Naive thymus-derived CD4-positive, alpha-beta T cell (primary cell): ENCODE measurements around the gene PSTPIP1. TPM values are rescaled to one million over a fixed set of nuclear protein-coding genes. Genes with fewer than 3 reads are reported as not detected.

Source experiments
- ATAC-seq: fragments of 150-1000 bp; cut with Tn5 transposase; 2 replicates; pipeline ENCODE4 v1.10.0; 2021; ENCODE audit warnings: mild to moderate bottlenecking, moderate library complexity
- CTCF ChIA-PET: fragments of 350-600 bp; sonication (Branson Sonifier 250); formaldehyde crosslinking; loops from one replicate; lab custom pipeline; 2021; ENCODE audit warnings: antibody characterized with exemption; lab: Charles Lee
- POLR2A ChIA-PET: fragments of 350-600 bp; sonication (Branson Sonifier 250); formaldehyde crosslinking; loops from one replicate; lab custom pipeline; 2021; ENCODE audit warnings: antibody characterized with exemption, inconsistent platforms; lab: Charles Lee
- DNase-seq, 9 donors: peaks; one replicate each; pipeline versions ENCODE4 v3.0.0 to v3.0.0-alpha.2; 2020 to 2022; ENCODE audit warnings: mixed read lengths in 1 of 9
- H3K27ac ChIP-seq: one replicate; pipeline ENCODE4 v1.7.0; 2013; ENCODE audit warnings: mild to moderate bottlenecking, low read depth, low read length, moderate library complexity
- H3K27me3 ChIP-seq, 2 donors: one replicate each; pipeline ENCODE4 v1.7.0; 2013; ENCODE audit warnings: low read length in 2 of 2, mild to moderate bottlenecking in 2 of 2, moderate library complexity in 2 of 2; ENCODE audit not compliant: control insufficient read depth in 2 of 2, insufficient read depth in 2 of 2
- H3K36me3 ChIP-seq, 3 experiments: 1 replicate in 2 of 3; 2 replicates in 1 of 3; pipeline ENCODE4 v1.7.0; 2013; ENCODE audit warnings: low read length in 3 of 3, mild to moderate bottlenecking in 3 of 3, moderate library complexity in 1 of 3; ENCODE audit not compliant: insufficient read depth in 3 of 3, control insufficient read depth in 2 of 3
- H3K4me1 ChIP-seq, 2 donors: one replicate each; pipeline ENCODE4 v1.7.0; 2013; ENCODE audit warnings: low read length in 2 of 2, mild to moderate bottlenecking in 2 of 2, moderate library complexity in 1 of 2; ENCODE audit not compliant: control insufficient read depth in 2 of 2, insufficient read depth in 2 of 2
- H3K4me3 ChIP-seq: 2 replicates; pipeline ENCODE4 v1.7.0; 2013; ENCODE audit warnings: mild to moderate bottlenecking, low read length
- H3K9me3 ChIP-seq, 3 experiments: 1 replicate in 2 of 3; 2 replicates in 1 of 3; pipeline ENCODE4 v1.7.0; 2013; ENCODE audit warnings: low read length in 3 of 3; ENCODE audit not compliant: control insufficient read depth in 2 of 3
- H3K27ac Mint-ChIP-seq, 9 donors: one replicate each; pipeline ENCODE4 v1.8.0; 2020 to 2022; ENCODE audit warnings: mixed read lengths in 9 of 9, mild to moderate bottlenecking in 8 of 9, moderate library complexity in 5 of 9, inconsistent platforms in 2 of 9
- H3K27me3 Mint-ChIP-seq, 5 donors: one replicate each; pipeline ENCODE4 v1.8.0; 2021 to 2022; ENCODE audit warnings: mixed read lengths in 5 of 5, mild to moderate bottlenecking in 1 of 5
- H3K36me3 Mint-ChIP-seq, 5 donors: one replicate each; pipeline ENCODE4 v1.8.0; 2020 to 2022; ENCODE audit warnings: mixed read lengths in 5 of 5, mild to moderate bottlenecking in 3 of 5, inconsistent platforms in 1 of 5
- H3K4me1 Mint-ChIP-seq, 7 donors: one replicate each; pipeline ENCODE4 v1.8.0; 2020 to 2022; ENCODE audit warnings: mixed read lengths in 7 of 7, mild to moderate bottlenecking in 3 of 7, inconsistent platforms in 1 of 7
- H3K4me3 Mint-ChIP-seq, 10 donors: one replicate each; pipeline ENCODE4 v1.8.0; 2020 to 2022; ENCODE audit warnings: mild to moderate bottlenecking in 10 of 10, mixed read lengths in 10 of 10, moderate library complexity in 6 of 10, inconsistent platforms in 2 of 10
- H3K9me3 Mint-ChIP-seq, 11 donors: one replicate each; pipeline ENCODE4 v1.8.0; 2020 to 2022; ENCODE audit warnings: mixed read lengths in 11 of 11, mild to moderate bottlenecking in 4 of 11, inconsistent platforms in 1 of 11, moderate library complexity in 1 of 11
- intact Hi-C, 2 donors: fragments of 100-400 bp; cut with micrococcal nuclease; formaldehyde crosslinking; loops; one replicate each; pipeline ENCODE4 v1.15.1; 2023
- polyA plus RNA-seq, 2 donors: library from polyadenylated mRNA; unstranded; fragments of 300-500 nt; fragmentation: Illumina TruSeq; gene quantifications; one replicate each; pipeline ENCODE4 v1.2.3, GENCODE V29; 2021
- total RNA-seq, 6 experiments: library from RNA in 5 of 6; stranded (reverse) in 5 of 6; gene quantifications; 1 replicate in 5 of 6; 2 replicates in 1 of 6; pipeline ENCODE4 v1.2.3 and lab custom pipeline; 2021 to 2026

PSTPIP1 gene
- total and polyA plus RNA-seq, 7 experiments from 2014 or later: 29.1 to 182 (median 145) TPM

DNA sequence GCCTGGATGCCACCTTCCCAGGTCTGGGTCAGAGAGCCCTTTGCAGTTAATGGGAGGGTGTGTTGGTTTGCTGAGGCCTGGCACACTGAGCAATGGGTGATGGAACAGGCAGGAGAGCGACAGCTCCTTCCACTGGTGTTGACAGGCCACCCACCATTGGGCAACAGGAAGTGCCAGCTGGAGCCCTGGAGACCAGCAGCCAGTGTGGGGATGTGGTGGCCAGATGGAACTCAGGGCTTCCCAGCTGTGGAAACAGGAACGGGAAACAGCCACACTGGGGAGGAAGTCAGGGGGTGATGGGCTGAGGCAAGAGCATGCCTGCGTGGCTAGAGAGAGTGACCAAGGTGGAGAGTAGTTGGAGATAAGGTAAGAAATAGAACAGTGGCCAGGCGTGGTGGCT lies 9.3 kb downstream of the PSTPIP1 start:
- intact Hi-C loops: no loop called here
- Histone ChIP-seq H3K4me1 (peaks cover 35 to 73% of the 10 kb centered on the region in 2 donors), H3K36me3 (peaks cover 0 to 18% (median 3%) of the 10 kb centered on the region in 3 experiments), H3K27ac (peak overlapping the region; percentile 51), H3K9me3 (no peaks in the 10 kb centered on the region), H3K4me3 (peak overlapping the region; percentile 28), H3K27me3 (no peaks in the 10 kb centered on the region)
- H3K9me3 Mint-ChIP-seq: peaks cover 0 to 3% (median 0%) of the 10 kb centered on the region in 11 donors
- no peak for DNase-seq
- peak overlapping the region; percentile 78 to 94 (median 87) for H3K27ac Mint-ChIP-seq
- ChIA-PET POLR2A (interaction anchor here (0.6 to 3.2 kb wide), 3 partner anchors 8 to 29 kb away, joined by 3 to 33 read pairs (median 7); partner anchors contain the start of gene PSTPIP1), CTCF (interaction anchor here (0.7 kb wide), 1 partner anchor 96 kb away, joined by 3 read pairs; no protein-coding TSS in a partner anchor)
- no peaks in the 10 kb centered on the region for H3K27me3 Mint-ChIP-seq
- H3K4me1 Mint-ChIP-seq: peaks cover 63 to 88% (median 78%) of the 10 kb centered on the region in 7 donors
- H3K36me3 Mint-ChIP-seq: peaks cover 4 to 39% (median 8%) of the 10 kb centered on the region in 5 donors
- peak overlapping the region in 9 of 10 donors; percentile 31 to 85 (median 75) for H3K4me3 Mint-ChIP-seq
- ATAC-seq: peak; percentile 52

DNA sequence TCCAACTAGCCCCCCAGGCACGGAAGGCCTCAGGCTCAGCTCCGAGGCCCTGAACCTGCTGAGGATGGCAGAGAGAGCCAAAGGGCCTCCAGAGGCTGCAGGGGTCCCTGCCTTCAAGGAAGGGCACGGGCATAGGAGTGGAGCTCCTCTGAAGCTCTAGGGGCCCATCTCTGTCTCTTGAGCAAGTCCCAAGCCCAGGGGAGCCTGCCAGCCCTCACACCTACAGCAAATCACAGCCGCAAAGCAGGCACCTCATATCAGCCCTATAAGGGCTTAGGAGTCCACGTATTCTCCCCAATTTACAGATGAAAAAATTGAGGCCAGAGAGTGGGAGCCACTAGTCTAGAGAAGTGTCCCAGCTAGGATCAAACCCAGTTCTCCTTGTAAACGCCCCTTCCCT lies 14.2 kb downstream of the PSTPIP1 start:
- Mint-ChIP-seq H3K27ac (peak overlapping the region in 8 of 9 donors; percentile 30 to 93 (median 74)), H3K27me3 (no peaks in the 10 kb centered on the region), H3K36me3 (peaks cover 2 to 44% (median 9%) of the 10 kb centered on the region in 5 donors), H3K9me3 (peaks cover 0 to 1% (median 0%) of the 10 kb centered on the region in 11 donors), H3K4me1 (peaks cover 60 to 89% (median 78%) of the 10 kb centered on the region in 7 donors), H3K4me3 (peak overlapping the region in 2 of 10 donors; percentile 7 to 58)
- ChIA-PET POLR2A (no interaction called here), CTCF (no interaction called here)
- intact Hi-C loops: no loop called here
- DNase-seq (no peak), ATAC-seq (no peak)
- H3K9me3 ChIP-seq: no peaks in the 10 kb centered on the region
- H3K36me3 ChIP-seq: peaks cover 0 to 10% (median 0%) of the 10 kb centered on the region in 3 experiments
- H3K27ac ChIP-seq: no peak overlapping the region
- H3K4me3 ChIP-seq: no peak overlapping the region
- H3K4me1 ChIP-seq: peaks cover 36 to 73% of the 10 kb centered on the region in 2 donors
- H3K27me3 ChIP-seq: no peaks in the 10 kb centered on the region

DNA sequence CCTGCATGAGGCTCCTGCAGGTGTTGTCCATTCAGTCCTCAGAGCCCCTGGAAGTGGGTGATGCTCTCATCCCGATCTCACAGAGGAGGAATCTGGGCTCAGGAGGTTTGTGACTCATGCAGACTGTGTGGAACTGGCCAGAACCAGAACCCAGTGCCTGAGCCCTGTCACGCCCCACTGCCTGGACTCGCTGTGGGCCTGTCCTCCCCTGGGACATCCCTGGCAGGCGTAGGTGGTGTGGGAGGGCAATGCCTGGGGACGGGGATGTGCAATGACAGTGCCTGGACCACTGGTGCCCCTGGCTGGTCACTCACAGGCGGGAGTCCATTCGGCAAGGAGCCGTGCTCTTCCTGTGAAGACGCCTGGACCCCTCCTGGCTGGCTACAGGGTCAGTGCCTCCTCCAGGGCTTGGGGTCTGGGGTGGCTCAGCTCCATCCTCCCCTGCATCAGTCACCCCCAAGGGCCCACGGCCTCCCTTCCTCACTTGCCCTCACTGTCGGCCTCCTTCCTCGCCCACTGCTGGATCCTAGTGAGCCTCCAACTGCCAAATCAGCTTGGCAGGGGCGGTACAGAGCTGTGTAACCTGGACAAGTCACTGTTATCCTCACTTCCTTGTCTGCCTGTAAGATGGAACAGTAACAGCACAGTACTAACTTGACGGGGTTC lies 14.9 kb downstream of the PSTPIP1 start:
- no peaks in the 10 kb centered on the region for H3K27me3 Mint-ChIP-seq
- intact Hi-C loops: loop anchor here in 1 of 2 donors (5.0 kb wide), 2 partner anchors 102 to 413 kb away; partner anchors contain the start of genes HMG20A, PEAK1 and SCAPER
- peaks cover 56 to 89% (median 78%) of the 10 kb centered on the region in 7 donors for H3K4me1 Mint-ChIP-seq
- ChIA-PET POLR2A (interaction anchor here (1.9 kb wide), 1 partner anchor 14 kb away, joined by 8 read pairs; the partner anchor contains the start of gene PSTPIP1), CTCF (no interaction called here)
- H3K4me3 ChIP-seq: no peak overlapping the region
- ATAC-seq (no peak), DNase-seq (no peak)
- H3K9me3 ChIP-seq: no peaks in the 10 kb centered on the region
- no peaks in the 10 kb centered on the region for H3K9me3 Mint-ChIP-seq
- peaks cover 0 to 10% (median 0%) of the 10 kb centered on the region in 3 experiments for H3K36me3 ChIP-seq
- peak overlapping the region; percentile 76 to 93 (median 87) for H3K27ac Mint-ChIP-seq
- peaks cover 40 to 73% of the 10 kb centered on the region in 2 donors for H3K4me1 ChIP-seq
- peaks cover 0 to 39% (median 8%) of the 10 kb centered on the region in 5 donors for H3K36me3 Mint-ChIP-seq
- no peaks in the 10 kb centered on the region for H3K27me3 ChIP-seq
- peak overlapping the region in 6 of 10 donors; percentile 8 to 59 (median 48) for H3K4me3 Mint-ChIP-seq
- H3K27ac ChIP-seq: peak overlapping the region; percentile 56

DNA sequence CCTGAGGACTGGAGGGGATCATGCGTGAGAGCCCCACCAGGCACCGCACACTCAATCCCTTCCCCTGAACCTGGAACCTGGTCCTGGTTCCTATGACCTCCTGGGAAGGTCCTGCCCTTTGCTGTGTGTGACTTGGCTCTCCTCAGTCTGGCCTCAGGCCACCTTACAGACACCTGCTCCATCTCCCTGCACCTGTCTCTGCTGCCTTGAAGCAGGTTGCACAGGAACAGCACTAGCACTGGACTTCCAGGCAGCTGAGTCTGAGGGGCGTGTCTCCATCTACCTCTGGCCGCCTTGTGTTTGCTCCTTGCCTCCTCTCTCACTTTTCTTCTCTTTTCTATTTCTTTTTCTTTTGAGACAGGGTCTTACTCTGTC lies 15.4 kb downstream of the PSTPIP1 start:
- peak overlapping the region; percentile 56 for H3K27ac ChIP-seq
- Mint-ChIP-seq H3K4me1 (peaks cover 60 to 91% (median 81%) of the 10 kb centered on the region in 7 donors), H3K9me3 (no peaks in the 10 kb centered on the region), H3K27me3 (no peaks in the 10 kb centered on the region), H3K4me3 (peak overlapping the region in 6 of 10 donors; percentile 8 to 58 (median 32)), H3K27ac (peak overlapping the region; percentile 76 to 93 (median 87)), H3K36me3 (peaks cover 0 to 40% (median 8%) of the 10 kb centered on the region in 5 donors)
- H3K9me3 ChIP-seq: no peaks in the 10 kb centered on the region
- H3K4me1 ChIP-seq: peaks cover 45 to 73% of the 10 kb centered on the region in 2 donors
- no peak overlapping the region for H3K4me3 ChIP-seq
- intact Hi-C loops: loop anchor here in 1 of 2 donors (5.0 kb wide), 2 partner anchors 103 to 412 kb away; partner anchors contain the start of genes HMG20A, PEAK1 and SCAPER
- ATAC-seq (no peak), DNase-seq (no peak)
- POLR2A ChIA-PET: interaction anchor here (1.1 to 1.9 kb wide), 3 partner anchors 14 to 21 kb away, joined by 4 to 8 read pairs (median 5); partner anchors contain the start of gene PSTPIP1
- H3K36me3 ChIP-seq: peaks cover 0 to 10% (median 0%) of the 10 kb centered on the region in 3 experiments
- H3K27me3 ChIP-seq: no peaks in the 10 kb centered on the region
- CTCF ChIA-PET: interaction anchor here (0.8 kb wide), 1 partner anchor 13 kb away, joined by 5 read pairs; no protein-coding TSS in a partner anchor

DNA sequence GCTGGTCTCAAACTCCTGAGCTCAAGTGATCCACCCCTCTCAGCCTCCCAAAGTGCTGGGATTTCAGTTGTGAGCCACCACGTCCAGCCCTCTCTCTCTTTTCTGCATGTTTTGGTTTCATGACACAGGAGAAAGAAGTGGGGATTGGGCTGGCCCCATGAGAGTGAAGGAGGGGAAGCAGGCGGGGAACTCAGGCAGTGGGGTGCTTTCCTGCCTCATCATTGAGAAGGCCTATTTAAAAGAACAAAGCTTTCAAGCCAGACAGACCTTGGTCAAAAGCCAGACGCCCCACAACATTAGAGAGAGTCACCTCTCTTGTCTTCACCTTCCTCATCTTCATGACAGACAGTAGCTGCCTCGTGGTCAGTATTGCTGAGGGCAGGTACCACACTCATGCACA lies 15.9 kb downstream of the PSTPIP1 start:
- H3K27me3 ChIP-seq: no peaks in the 10 kb centered on the region
- ChIA-PET CTCF (interaction anchor here (0.8 kb wide), 1 partner anchor 13 kb away, joined by 5 read pairs; no protein-coding TSS in a partner anchor), POLR2A (interaction anchor here (0.7 to 1.9 kb wide), 5 partner anchors 9 to 21 kb away, joined by 3 to 8 read pairs (median 5); partner anchors contain the start of gene PSTPIP1)
- intact Hi-C loops: loop anchor here in 1 of 2 donors (5.0 kb wide), 2 partner anchors 104 to 411 kb away; partner anchors contain the start of genes HMG20A, PEAK1 and SCAPER
- peaks cover 0 to 38% (median 6%) of the 10 kb centered on the region in 5 donors for H3K36me3 Mint-ChIP-seq
- peaks cover 0 to 10% (median 0%) of the 10 kb centered on the region in 3 experiments for H3K36me3 ChIP-seq
- no peaks in the 10 kb centered on the region for H3K9me3 ChIP-seq
- H3K4me1 Mint-ChIP-seq: peaks cover 59 to 91% (median 81%) of the 10 kb centered on the region in 7 donors
- peak overlapping the region; percentile 76 to 93 (median 87) for H3K27ac Mint-ChIP-seq
- H3K4me3 ChIP-seq: no peak overlapping the region
- no peaks in the 10 kb centered on the region for H3K27me3 Mint-ChIP-seq
- H3K9me3 Mint-ChIP-seq: no peaks in the 10 kb centered on the region
- peak overlapping the region; percentile 5 for H3K27ac ChIP-seq
- ATAC-seq: no peak
- peak overlapping the region in 6 of 10 donors; percentile 10 to 68 (median 48) for H3K4me3 Mint-ChIP-seq
- peaks cover 47 to 77% of the 10 kb centered on the region in 2 donors for H3K4me1 ChIP-seq
- DNase-seq: no peak

DNA sequence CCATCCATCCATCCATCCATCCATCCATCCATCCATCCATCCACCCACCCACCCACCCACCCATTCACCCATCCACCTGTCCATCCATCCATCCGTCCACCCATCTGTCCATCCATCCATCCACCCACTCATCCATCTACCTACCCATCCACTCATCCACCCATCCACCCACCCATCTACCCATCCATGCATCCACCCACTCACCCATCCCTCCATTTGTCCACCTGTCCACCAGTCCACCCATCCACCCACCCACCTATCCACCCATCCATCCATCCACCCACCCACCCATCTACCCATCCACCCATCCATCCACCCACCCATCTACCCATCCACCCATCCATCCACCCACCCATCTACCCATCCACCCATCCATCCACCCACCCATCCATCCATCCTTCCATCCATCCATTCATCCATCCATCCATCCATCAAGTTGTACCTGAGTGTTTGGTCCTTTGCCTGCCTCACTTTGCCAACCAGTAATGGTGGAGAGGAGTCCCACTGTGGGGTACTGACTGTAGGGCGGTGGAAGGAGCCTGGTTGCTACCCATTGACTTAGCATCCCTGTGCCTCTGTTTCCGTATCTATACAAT lies 17.3 kb downstream of the PSTPIP1 start:
- peak overlapping the region; percentile 43 for H3K4me3 ChIP-seq
- intact Hi-C loops: loop anchor here in 1 of 2 donors (5.0 kb wide), 2 partner anchors 105 to 410 kb away; partner anchors contain the start of genes HMG20A, PEAK1 and SCAPER
- CTCF ChIA-PET: interaction anchor here (0.6 to 2.1 kb wide), 5 partner anchors 11 to 40 kb away, joined by 3 to 13 read pairs (median 10); partner anchors contain the start of gene PSTPIP1

More for the DNA sequence above, 17.3 kb downstream of the PSTPIP1 start:
- no peaks in the 10 kb centered on the region for H3K9me3 ChIP-seq
- H3K4me3 Mint-ChIP-seq: peak overlapping the region in 8 of 10 donors; percentile 64 to 91 (median 77)
- no peaks in the 10 kb centered on the region for H3K27me3 Mint-ChIP-seq
- no peaks in the 10 kb centered on the region for H3K9me3 Mint-ChIP-seq
- H3K36me3 ChIP-seq: peaks cover 0 to 6% (median 0%) of the 10 kb centered on the region in 3 experiments
- DNase-seq (no peak), ATAC-seq (no peak)
- POLR2A ChIA-PET: interaction anchor here (1.8 to 2.2 kb wide), 3 partner anchors 9 to 19 kb away, joined by 5 to 45 read pairs (median 9); partner anchors contain the start of gene PSTPIP1
- no peaks in the 10 kb centered on the region for H3K27me3 ChIP-seq
- peak overlapping the region; percentile 58 for H3K27ac ChIP-seq
- H3K36me3 Mint-ChIP-seq: peaks cover 0 to 33% (median 6%) of the 10 kb centered on the region in 5 donors
- peaks cover 48 to 82% (median 79%) of the 10 kb centered on the region in 7 donors for H3K4me1 Mint-ChIP-seq
- peak overlapping the region; percentile 76 to 97 (median 95) for H3K27ac Mint-ChIP-seq
- peaks cover 52 to 91% of the 10 kb centered on the region in 2 donors for H3K4me1 ChIP-seq
